IMR-90 (cell line): Measurements from ENCODE around the gene TSN. TPM values are rescaled to one million over a fixed set of nuclear protein-coding genes. Genes with fewer than 3 reads are reported as not detected.

Source experiments
- ATAC-seq: fragments of 200-7000 bp; cut with Tn5 transposase; 2 replicates; pipeline ENCODE4 v1.9.1; 2020; ENCODE audit warnings: low read depth, mild to moderate bottlenecking, moderate library complexity
- BruUV-seq: library from RNA; stranded (reverse); fragments of 400-500 nt; replicated peaks from 2 replicates; lab custom pipeline; 2021; lab: Mats Ljungman, UMichigan
- CTCF ChIA-PET: fragments of 300-600 bp; formaldehyde crosslinking; extraction: SDS; loops from one replicate; lab custom pipeline; 2021; ENCODE audit warnings: antibody characterized with exemption; lab: Yijun Ruan, JAX
- POLR2A ChIA-PET: fragments of 300-600 bp; sonication (Branson Sonifier 250); formaldehyde crosslinking; loops from one replicate; lab custom pipeline; 2022; ENCODE audit warnings: antibody characterized with exemption; ENCODE audit not compliant: unreplicated experiment; lab: Charles Lee
- DNase-seq: peaks from one replicate; pipeline ENCODE4 v3.0.0; 2013
- H2AFZ ChIP-seq: replicated peaks from 2 replicates; pipeline ENCODE3; 2013; ENCODE audit warnings: low read length, mild to moderate bottlenecking; ENCODE audit not compliant: poor library complexity
- H2AK5ac ChIP-seq: 2 replicates; pipeline ENCODE4 v1.6.1; 2013; ENCODE audit warnings: low read depth, low read length, inconsistent platforms
- H2AK9ac ChIP-seq: replicated peaks from 2 replicates; pipeline ENCODE3; 2013; ENCODE audit warnings: mild to moderate bottlenecking, low read depth, low read length, moderate library complexity; ENCODE audit not compliant: poor library complexity
- H2BK120ac ChIP-seq: 2 replicates; pipeline ENCODE4 v1.6.1; 2013; ENCODE audit warnings: low read depth, low read length, inconsistent platforms
- H2BK15ac ChIP-seq: 3 replicates; pipeline ENCODE4 v1.6.1; 2013; ENCODE audit warnings: low read depth, low read length, inconsistent platforms
- H2BK20ac ChIP-seq: 2 replicates; pipeline ENCODE4 v1.6.1; 2013; ENCODE audit warnings: low read depth, mild to moderate bottlenecking, inconsistent platforms, low read length, moderate library complexity
- H2BK5ac ChIP-seq: 2 replicates; pipeline ENCODE4 v1.6.1; 2013; ENCODE audit warnings: mild to moderate bottlenecking, low read depth, low read length, inconsistent platforms; ENCODE audit not compliant: poor library complexity, severe bottlenecking
- H3K14ac ChIP-seq: replicated peaks from 2 replicates; pipeline ENCODE4 v1.6.1; 2013; ENCODE audit warnings: low read depth, low read length, inconsistent platforms
- H3K18ac ChIP-seq: 2 replicates; pipeline ENCODE4 v1.6.1; 2013; ENCODE audit warnings: low read depth, low read length, control low read depth
- H3K23ac ChIP-seq: 2 replicates; pipeline ENCODE4 v1.6.1; 2013; ENCODE audit warnings: low read depth, low read length, inconsistent platforms
- H3K27ac ChIP-seq: 2 replicates; pipeline ENCODE4 v1.5.1; 2013; ENCODE audit warnings: mild to moderate bottlenecking, control low read depth, low read length; ENCODE audit not compliant: insufficient read depth
- H3K27me3 ChIP-seq: 2 replicates; pipeline ENCODE4 v1.6.1; 2013; ENCODE audit warnings: low read length; ENCODE audit not compliant: control insufficient read depth, insufficient read depth
- H3K36me3 ChIP-seq: 2 replicates; pipeline ENCODE4 v1.6.1; 2013; ENCODE audit warnings: low read length, mixed read lengths; ENCODE audit not compliant: control insufficient read depth, insufficient read depth
- H3K4ac ChIP-seq: 2 replicates; pipeline ENCODE4 v1.6.1; 2013; ENCODE audit warnings: low read depth, low read length, inconsistent platforms
- H3K4me1 ChIP-seq: 2 replicates; pipeline ENCODE4 v1.6.1; 2013; ENCODE audit warnings: low read length, mixed read lengths; ENCODE audit not compliant: control insufficient read depth, insufficient read depth
- H3K4me2 ChIP-seq: 2 replicates; pipeline ENCODE4 v1.6.1; 2013; ENCODE audit warnings: low read depth, mild to moderate bottlenecking, control low read depth, low read length, moderate library complexity
- H3K4me3 ChIP-seq: 2 replicates; pipeline ENCODE4 v1.5.1; 2013; ENCODE audit warnings: low read depth, mild to moderate bottlenecking, control low read depth, low read length, moderate library complexity; ENCODE audit not compliant: insufficient read depth
- H3K56ac ChIP-seq: 2 replicates; pipeline ENCODE4 v1.6.1; 2013; ENCODE audit warnings: low read length, inconsistent platforms; ENCODE audit not compliant: insufficient read depth; ENCODE audit errors: extremely low read depth
- H3K79me1 ChIP-seq, 2 experiments: 2 replicates each; pipeline ENCODE4 v1.6.1; 2013; ENCODE audit warnings: low read length in 2 of 2, inconsistent platforms in 1 of 2, low read depth in 1 of 2
- H3K9ac ChIP-seq: 2 replicates; pipeline ENCODE4 v1.6.1; 2013; ENCODE audit warnings: low read depth, low read length, control low read depth
- H3K9me1 ChIP-seq: 2 replicates; pipeline ENCODE4 v1.6.1; 2013; ENCODE audit warnings: low read length, inconsistent platforms; ENCODE audit not compliant: insufficient read depth
- H3K9me3 ChIP-seq: 2 replicates; pipeline ENCODE4 v1.6.1; 2013; ENCODE audit warnings: low read length; ENCODE audit not compliant: control insufficient read depth, insufficient read depth
- H4K20me1 ChIP-seq: 2 replicates; pipeline ENCODE4 v1.6.1; 2013; ENCODE audit warnings: low read length, inconsistent platforms; ENCODE audit not compliant: insufficient read depth
- H4K5ac ChIP-seq: 2 replicates; pipeline ENCODE4 v1.6.1; 2013; ENCODE audit warnings: mild to moderate bottlenecking, low read depth, low read length, control low read depth
- H4K8ac ChIP-seq, 2 experiments: 2 replicates each; pipeline ENCODE4 v1.6.1; 2013; ENCODE audit warnings: low read depth in 2 of 2, low read length in 2 of 2, control low read depth in 1 of 2, inconsistent platforms in 1 of 2
- H4K91ac ChIP-seq: 2 replicates; pipeline ENCODE4 v1.6.1; 2013; ENCODE audit warnings: low read depth, low read length, inconsistent platforms; ENCODE audit not compliant: insufficient read depth
- BHLHE40 ChIP-seq: fragments of 150-350 bp; IDR thresholded peaks from 2 replicates; pipeline ENCODE4 v1.6.1; 2016; ENCODE audit warnings: mild to moderate bottlenecking, low read depth, low read length
- CEBPB ChIP-seq: IDR thresholded peaks from 2 replicates; pipeline ENCODE4 v1.6.1; 2012; ENCODE audit warnings: low read depth, low read length, improper control_type of control experiment
- CHD1 ChIP-seq: IDR thresholded peaks from 2 replicates; pipeline ENCODE4 v1.6.1; 2012; ENCODE audit warnings: low read depth, low read length, improper control_type of control experiment
- CTCF ChIP-seq: conservative IDR thresholded peaks from 2 replicates; pipeline ENCODE4 v1.5.1; 2012; ENCODE audit warnings: mild to moderate bottlenecking, low read depth, low read length, improper control_type of control experiment
- ELK1 ChIP-seq: fragments of 150-350 bp; IDR thresholded peaks from 2 replicates; pipeline ENCODE4 v1.6.1; 2016; ENCODE audit warnings: low read depth, mild to moderate bottlenecking, low read length, moderate library complexity, borderline replicate concordance
- FOS ChIP-seq: fragments of 150-350 bp; IDR thresholded peaks from 2 replicates; pipeline ENCODE4 v1.6.1; 2016; ENCODE audit warnings: low read depth, low read length
- MAZ ChIP-seq: IDR thresholded peaks from 2 replicates; pipeline ENCODE4 v1.6.1; 2012; ENCODE audit warnings: low read depth, mild to moderate bottlenecking, low read length, improper control_type of control experiment, moderate library complexity, borderline replicate concordance
- MXI1 ChIP-seq: IDR thresholded peaks from 2 replicates; pipeline ENCODE4 v1.6.1; 2012; ENCODE audit warnings: low read depth, mild to moderate bottlenecking, low read length, moderate library complexity, borderline replicate concordance
- POLR2A ChIP-seq: IDR thresholded peaks from 2 replicates; pipeline ENCODE4 v1.6.1; 2012; ENCODE audit warnings: mild to moderate bottlenecking, low read depth, low read length
- RCOR1 ChIP-seq: IDR thresholded peaks from 2 replicates; pipeline ENCODE4 v1.6.1; 2012; ENCODE audit warnings: mild to moderate bottlenecking, low read length, improper control_type of control experiment; ENCODE audit not compliant: insufficient replicate concordance
- USF2 ChIP-seq: fragments of 150-350 bp; IDR thresholded peaks from 2 replicates; pipeline ENCODE4 v1.6.1; 2017; ENCODE audit warnings: mild to moderate bottlenecking, antibody characterized with exemption, low read length, low read depth
- WGBS, 2 experiments: methylation state at CpG; one replicate each; pipeline versions ENCODE4 v1.1.5 to v1.1.7; 2013; ENCODE audit warnings: missing lambda C conversion rate in 2 of 2; ENCODE audit not compliant: insufficient read length in 1 of 2; ENCODE audit errors: extremely low coverage in 2 of 2; 5-methylcytosine and 5-hydroxymethylcytosine counted together
- dilution Hi-C: fragments of 300-500 bp; cut with HindIII; formaldehyde crosslinking; loops from one replicate; pipeline ENCODE4 v1.14.3; 2018; ENCODE audit warnings: low sequenced_read_pairs; ENCODE audit not compliant: unreplicated experiment
- in situ Hi-C: fragments of 300-500 bp; cut with MboI; formaldehyde crosslinking; loops from 3 replicates; pipeline ENCODE4 v1.14.3; 2019; ENCODE audit warnings: low sequenced_read_pairs, inconsistent platforms, mixed read lengths
- intact Hi-C: fragments of 100-400 bp; cut with micrococcal nuclease; formaldehyde crosslinking; loops from 2 replicates; pipeline ENCODE4 v1.10.0; 2022
- polyA plus RNA-seq, 3 experiments: library from polyadenylated mRNA; depleted of rRNA; stranded (reverse); fragments of >200 nt; gene quantifications; 2 replicates each; pipeline ENCODE4 v1.2.3, GENCODE V29; 2012; ENCODE audit warnings: low replicate concordance in 1 of 3
- total RNA-seq: library from RNA; depleted of rRNA; stranded (reverse); fragments of >200 nt; gene quantifications from 2 replicates; pipeline ENCODE4 v1.2.3, GENCODE V29; 2012

The TSN gene
- total and polyA plus RNA-seq, 2 of the 4 experiments (the other 2 are of a cell fraction), result 31.0 to 56.3 TPM

- H3K9ac ChIP-seq, result no peak overlapping the region
- BruUV-seq, result no TSS peak
- dilution Hi-C loops, result no loop called here
- no peak overlapping the region for H4K5ac ChIP-seq
- no peak overlapping the region for H3K4me2 ChIP-seq
- no peak overlapping the region for H3K23ac ChIP-seq
- no peaks in the 10 kb centered on the region for H3K79me1 ChIP-seq
- no peak overlapping the region for H4K8ac ChIP-seq
- no peak overlapping the region for H3K4me3 ChIP-seq
- TF ChIP-seq CHD1 (no peak), ELK1 (no peak), MXI1 (no peak), POLR2A (no peak), BHLHE40 (no peak), RCOR1 (no peak), CEBPB (no peak), USF2 (no peak), CTCF (no peak), FOS (no peak), MAZ (no peak)
- no peak overlapping the region for H3K56ac ChIP-seq
- in situ Hi-C loops, result loop anchor here (25.0 kb wide), 1 partner anchor 647 kb away; no protein-coding TSS in a partner anchor
- H2BK20ac ChIP-seq, result no peak overlapping the region
- no peak overlapping the region for H2BK5ac ChIP-seq
- H2AFZ ChIP-seq, result no peak overlapping the region
- ChIA-PET POLR2A (no interaction called here), CTCF (no interaction called here)
- intact Hi-C loops, result no loop called here
- no peaks in the 10 kb centered on the region for H3K9me3 ChIP-seq
- no peak overlapping the region for H4K91ac ChIP-seq
- no peak overlapping the region for H2BK120ac ChIP-seq
- H3K27me3 ChIP-seq, result no peaks in the 10 kb centered on the region
- no peak overlapping the region for H2BK15ac ChIP-seq
- 65% methylated on average over 5 of the region's 8 CpGs; no CpG with 5 or more reads in 1 of the 2 experiments for WGBS, 2 experiments
- no peak overlapping the region for H2AK5ac ChIP-seq
- H4K20me1 ChIP-seq, result no peaks in the 10 kb centered on the region
- no peak overlapping the region for H3K27ac ChIP-seq
- no peaks in the 10 kb centered on the region for H3K36me3 ChIP-seq
- no peak for ATAC-seq
- H3K14ac ChIP-seq, result no peak overlapping the region
- no peak for DNase-seq
- no peak overlapping the region for H3K4ac ChIP-seq
- no peak overlapping the region for H2AK9ac ChIP-seq
- no peaks in the 10 kb centered on the region for H3K9me1 ChIP-seq
- no peak overlapping the region for H3K18ac ChIP-seq
- no peaks in the 10 kb centered on the region for H3K4me1 ChIP-seq
Observed at GRCh38 chr2:121815216-121815615, 59.8 kb downstream of the TSN start.
